Stimulated activated CD4-positive, alpha-beta T cell treated with anti-CD3 and anti-CD28 coated beads, Interleukin-4, amount 100 ng/mL, for 24 hours (primary cell): Measurements from ENCODE around the gene SREBF2.
"Not testable (repeated sequence)": the region's sequence is repeated elsewhere in the genome, so short reads cannot be mapped to it uniquely, and the experiment has no call there.

Experiments used
- DNase-seq: peaks from one replicate; pipeline ENCODE4 v3.0.0-alpha.2; 2020

The SREBF2 gene

DNA sequence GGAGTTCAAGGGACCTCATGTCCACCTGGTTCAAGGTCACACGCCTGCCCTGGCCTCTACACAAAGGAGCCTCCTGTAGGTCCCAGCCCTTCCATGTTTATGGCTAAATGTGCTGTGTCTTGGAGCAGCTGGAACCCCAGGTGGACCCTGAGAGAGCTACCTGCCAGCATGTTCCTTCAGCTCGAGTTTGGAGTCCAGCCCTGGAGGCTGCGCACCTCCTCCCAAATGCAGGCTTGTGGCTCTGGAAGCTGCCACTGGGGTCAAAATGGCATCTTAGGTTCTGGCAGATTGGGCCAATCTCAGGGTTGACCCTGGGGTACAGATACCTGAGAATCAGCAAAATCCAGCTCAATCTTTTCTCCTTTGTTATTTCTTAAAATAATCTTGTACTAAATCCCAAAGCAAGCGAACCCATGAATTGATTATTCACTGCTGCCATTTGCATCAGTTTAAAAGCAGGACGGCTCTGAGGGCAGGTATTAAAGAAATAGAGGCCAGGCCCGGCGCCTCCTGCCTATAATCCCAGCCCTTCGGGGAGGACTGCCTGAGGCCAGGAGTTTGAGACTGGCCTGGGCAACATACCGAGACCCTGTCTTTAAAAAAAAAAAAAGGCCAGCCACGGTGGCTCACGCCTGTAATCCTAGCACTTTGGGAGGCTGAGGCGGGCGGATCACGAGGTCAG is 90.8 kb downstream of the SREBF2 start:
- DNase-seq: no peak

DNA sequence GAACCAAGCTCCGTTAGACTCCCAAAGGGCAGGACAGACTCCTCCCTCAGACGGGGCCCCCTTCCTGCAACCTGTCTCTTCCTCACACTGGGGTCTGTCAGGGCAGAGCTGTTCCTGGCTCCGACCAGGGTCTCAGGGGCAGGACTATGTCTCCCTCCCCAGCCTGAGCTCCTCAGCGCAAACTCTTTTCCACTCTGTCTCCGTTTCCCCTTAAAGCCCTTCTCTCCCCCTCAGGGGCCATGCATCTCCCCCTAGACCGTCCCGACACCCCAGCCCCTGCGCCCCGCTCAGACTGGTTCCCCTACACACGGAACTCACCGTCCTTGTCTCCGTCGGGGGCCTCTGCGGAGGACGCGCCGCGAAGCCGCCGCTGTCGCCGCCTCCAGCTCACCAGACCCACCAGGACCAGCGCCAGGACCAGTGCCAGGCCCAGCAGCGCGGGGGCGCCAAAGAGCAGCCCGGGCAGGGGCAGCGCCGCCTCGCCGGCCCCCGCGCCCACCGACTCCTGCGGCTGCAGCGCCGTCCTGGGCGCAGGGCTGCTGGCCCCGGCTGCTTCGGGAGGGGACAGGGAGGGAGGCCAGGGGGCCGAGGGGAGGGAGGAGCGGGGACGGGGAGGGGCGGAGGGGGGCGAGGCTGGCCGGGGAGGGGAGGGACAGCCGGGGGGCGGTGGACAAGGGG is 93.0 kb downstream of the SREBF2 start:
- peak; percentile 80 for DNase-seq

DNA sequence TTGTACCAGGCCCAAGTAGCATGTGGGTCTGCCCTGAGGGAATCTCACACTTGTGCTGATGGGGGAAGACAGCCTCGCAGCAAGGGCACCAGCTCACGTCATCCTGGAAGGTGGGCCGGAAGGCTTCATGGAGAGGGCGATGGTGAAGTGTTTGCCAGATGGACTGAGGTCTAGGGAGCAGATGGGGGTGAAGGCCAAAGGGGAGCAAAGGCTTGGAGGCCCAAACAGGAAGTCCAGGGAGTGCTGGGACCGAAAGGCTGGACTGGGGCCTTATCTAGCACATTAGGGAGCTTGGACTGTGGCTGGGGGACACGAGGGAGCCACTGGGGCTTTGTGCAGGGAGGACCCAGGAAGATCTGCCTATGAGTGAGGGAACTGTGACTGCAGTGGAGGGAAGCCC is 94.9 kb downstream of the SREBF2 start:
- DNase-seq: no peak

DNA sequence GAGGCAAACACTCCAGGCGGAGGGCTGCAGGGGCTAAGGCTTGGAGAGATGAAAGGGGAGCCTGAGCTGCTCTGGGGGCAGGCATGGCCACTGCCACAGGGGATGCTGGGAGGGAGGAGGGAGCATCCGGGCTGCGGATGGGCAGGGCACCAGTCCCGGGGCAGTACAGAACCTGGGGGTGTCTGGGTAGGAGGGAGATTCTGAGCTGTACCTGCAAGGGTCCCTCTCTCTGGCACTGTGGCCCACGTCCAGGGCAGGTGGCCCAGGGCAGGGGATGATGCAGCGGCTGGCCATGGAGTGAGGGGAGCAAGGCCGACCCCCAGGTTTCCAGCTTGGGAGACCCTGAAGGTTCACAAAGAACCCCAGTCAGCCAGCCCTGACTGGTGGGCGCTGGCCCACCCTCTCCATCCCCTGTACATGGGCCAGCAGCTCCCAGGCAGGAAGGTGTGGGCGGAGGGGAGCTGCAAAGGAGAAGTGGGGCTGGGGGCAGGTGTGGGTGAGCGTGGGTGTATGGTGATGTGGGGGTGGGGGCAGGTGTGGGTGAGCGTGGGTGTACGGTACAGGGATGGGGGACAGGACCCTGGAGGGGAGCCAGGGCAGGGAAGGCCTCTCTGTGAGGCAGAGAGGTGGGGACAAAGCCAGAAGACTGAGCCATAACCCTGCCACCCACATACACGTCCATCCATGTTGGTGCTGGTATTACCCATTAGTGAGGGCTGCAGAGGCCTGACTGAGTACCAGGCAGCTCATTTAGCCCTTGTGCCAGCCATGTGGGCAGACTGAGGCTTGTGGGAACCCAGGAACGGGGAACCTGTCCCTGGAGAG is 95.9 kb downstream of the SREBF2 start:
- DNase-seq: no peak

DNA sequence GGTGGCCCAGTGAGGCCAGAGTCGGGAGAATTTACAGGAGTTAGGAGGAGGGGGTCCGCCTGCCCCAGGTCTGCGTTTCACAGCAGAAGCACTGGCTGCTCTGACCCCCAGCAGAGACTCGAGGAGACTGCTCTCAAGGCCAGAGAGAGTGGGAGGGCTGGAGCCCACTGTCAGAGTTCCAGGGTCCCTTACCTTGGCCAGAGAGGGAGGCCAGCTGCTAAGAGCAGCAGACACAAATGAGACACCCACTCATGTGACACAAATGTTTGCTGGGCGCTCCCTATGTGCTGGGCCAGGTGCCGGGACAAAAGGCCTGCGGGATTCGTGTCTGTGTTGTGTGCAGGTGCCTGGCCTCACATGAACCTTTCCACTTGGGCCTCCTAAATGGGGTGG is 96.5 kb downstream of the SREBF2 start:
- DNase-seq: no peak

DNA sequence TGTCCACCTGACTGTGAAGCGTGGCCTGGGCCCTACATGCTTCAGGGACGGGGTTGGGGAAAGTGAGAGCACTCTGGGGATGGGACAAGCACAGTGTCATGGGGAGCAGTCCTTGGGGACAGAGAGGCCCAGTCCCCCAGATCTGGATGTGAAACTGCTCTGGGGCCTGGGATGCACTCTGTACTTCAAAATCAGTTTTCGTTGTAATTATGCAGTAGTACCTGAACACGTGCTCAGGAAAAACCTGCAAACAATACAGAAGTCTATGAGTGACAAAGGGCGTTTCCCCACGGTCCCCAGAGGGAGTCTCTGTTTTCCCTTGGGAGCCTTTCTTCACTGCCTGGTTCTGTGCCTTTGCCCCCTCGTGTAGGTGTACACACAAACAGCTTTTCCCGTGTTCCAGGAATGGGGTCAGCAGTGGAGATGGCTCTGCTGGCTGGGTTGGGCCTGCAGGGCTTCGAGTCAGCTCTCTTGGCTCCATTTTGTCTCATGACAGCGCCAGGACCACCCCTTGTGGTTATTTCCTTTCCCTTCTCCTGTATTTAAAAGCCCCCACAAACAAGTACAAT is 98.9 kb downstream of the SREBF2 start:
- no peak for DNase-seq

DNA sequence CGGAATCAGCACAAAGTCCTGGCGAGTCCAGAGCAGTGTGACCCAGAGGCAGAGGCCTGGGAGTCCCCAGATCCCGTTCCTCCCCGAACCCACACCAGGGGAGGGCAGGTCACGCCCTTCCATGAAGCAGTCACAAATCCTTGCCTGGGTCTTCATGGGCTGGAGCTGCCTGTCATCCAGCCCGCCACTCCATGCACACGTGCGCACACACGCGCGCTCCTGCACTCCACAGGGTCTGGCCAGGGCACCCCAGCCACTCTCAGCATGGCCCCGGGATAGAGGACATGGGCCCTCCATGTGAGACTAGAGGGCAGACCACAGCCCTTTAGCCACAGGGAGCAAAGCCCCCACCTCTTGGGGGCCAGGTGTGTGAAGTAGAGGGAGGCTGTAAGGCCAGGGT is 99.4 kb downstream of the SREBF2 start:
- no peak for DNase-seq

DNA sequence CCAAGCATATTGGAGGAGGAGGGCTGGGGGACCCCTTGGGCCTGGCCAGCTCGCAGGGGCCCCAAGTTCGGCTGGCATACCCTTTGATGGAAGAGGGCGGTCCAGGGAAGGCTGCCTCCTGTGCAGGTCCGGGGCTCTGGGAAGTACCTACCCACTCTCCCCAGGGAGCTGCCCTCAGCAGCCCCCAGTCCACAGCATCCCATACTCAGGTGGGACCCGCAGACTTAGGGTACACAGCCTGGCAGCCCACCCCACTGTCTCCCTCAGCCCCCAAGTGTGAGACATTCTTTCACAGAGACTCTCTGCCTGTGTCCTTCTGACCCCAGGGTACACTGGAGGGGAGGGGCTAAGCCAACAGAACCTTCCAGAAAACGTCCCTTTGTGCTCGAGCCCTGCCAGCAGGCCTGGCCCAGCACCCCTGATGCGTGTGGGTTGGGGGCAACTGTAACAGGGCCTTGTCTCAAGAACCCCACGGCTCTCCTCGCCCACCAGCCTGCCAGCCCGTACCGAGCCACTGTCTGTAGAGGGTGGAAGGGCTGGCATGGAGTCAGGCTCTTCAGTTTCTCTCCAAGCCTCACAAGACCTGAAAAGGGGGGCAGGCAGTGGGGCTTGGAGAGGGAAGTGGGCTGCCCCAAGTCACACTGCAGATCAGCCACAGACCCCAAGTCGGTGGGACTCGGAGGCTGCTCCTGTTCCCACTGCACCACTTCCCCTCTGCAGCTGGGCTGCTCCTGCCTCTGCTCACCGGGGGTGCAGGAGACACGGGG is 100.7 kb downstream of the SREBF2 start:
- no peak for DNase-seq

DNA sequence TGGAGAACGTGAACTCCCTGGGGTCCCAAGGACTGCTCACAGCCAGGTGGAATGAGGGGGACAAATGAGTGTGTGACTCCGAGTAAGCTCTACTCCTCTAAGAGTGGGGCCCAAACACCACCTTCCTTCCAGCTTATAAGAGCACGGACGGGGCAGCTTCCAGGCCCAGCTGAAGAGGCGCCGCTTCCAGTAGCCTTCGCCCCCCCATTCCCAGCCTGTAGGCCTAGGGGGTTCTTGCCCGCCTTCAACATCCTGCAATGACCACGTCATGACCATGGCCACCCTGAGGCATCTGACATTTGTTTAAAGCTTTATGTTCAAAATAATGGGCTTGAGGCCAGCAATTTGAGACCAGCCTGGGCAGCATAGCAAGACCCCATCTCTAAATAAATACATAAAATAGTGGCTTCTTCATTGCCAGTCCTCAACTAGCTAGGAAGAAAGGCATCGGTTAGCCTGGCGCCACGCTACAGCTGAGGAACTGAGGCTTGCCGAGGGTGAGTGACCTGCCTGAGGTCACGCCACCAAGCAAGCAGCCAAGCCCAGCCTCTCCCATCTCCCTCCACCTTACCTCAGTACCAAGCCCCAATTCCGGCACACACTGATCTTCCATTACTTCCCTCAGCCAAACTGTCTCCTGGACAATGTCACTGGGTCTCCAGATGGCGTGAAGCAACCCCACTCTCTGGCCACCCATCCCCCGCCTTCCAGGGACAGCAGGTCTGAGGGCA is 101.5 kb downstream of the SREBF2 start:
- no peak for DNase-seq

DNA sequence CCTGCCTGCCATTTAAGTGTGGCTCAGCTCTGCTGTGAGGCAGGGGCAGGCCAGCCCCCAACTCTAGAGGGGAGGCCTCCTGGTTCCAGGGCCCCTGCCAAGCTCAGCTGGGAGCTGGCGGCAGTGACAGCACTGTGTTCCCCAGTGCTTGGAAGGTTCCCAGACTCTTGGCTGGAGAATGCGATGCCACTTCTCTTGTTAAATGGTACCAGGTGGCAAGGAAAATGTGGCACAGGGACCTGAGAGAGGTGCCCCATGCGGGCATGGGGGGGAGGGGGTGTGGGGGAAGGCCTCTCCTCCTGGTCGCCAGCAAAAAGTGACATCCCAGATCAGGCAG is 102.1 kb downstream of the SREBF2 start:
- DNase-seq: no peak

DNA sequence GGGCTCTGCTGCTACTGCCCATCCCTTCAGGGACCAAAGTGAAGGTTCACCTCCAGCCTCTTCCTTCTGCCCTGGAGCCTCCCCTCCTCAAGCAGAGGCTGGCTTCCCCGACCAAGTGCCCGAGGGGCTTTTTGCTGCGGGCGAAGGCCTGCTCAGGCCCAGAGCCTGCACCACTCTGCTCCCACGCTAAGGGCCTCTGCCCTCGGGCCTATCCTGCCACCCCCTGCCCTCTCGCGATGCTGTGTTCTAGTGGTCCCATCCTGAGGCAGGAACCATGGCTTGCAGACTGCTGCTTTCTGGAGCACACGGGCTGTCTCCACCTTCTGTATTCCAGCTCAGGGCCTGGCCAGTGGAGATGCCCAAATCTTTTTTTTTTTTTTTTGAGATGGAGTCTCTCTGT is 102.6 kb downstream of the SREBF2 start:
- DNase-seq: no peak

DNA sequence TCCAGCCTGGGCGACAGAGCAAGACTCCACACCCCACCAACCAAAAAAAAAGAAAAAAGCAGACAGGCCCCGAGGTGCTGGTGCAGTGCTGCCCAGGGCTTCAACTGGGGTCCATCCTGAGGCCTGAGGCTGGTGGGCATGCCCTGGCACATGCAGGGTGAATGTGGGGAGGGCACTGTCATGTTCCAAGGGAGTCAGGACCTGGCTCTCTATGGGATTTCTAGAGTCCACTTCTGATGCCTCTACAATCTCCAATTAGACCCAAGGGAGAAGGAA is 103.9 kb downstream of the SREBF2 start:
- no peak for DNase-seq

DNA sequence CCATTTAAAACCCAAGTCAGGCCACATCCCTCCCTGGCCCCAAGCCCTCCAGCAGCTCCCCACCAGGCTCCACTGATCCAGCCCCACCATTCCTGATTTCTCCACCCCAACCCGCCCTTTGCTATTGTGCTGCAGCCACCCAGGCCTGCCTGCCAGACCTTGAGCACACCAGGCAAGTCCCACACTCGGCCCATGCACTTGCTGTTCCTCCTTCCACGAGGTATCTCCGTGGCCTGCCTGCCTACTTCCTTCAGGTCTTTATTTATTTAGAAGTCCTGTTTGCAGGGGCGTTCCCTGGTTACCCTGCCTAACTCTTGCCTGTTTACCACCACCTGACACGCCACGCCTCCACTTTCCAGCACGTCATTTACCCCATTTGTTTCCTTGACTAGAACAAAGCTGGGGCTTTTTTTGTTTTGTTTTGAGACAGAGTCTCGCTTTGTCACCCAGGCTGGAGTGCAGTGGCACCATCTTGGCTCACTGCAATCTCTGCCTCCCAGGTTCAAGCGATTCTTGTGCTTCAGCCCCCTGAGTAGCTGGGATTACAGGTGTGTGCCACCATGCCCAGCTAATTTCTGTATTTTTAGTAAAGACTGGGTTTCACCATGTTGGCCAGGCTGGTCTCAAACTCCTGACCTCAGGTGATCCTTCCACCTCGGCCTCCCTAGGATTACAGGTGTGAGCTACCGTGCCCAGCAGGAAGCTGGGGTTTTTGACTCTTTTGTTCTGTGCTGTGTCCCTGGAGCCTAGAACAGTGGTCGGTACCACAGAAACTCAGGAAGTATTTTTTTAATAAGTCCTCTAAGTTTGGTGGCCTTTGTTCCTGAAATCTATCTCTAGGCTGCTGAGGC is 107.3 kb downstream of the SREBF2 start:
- DNase-seq: peak; percentile 97

DNA sequence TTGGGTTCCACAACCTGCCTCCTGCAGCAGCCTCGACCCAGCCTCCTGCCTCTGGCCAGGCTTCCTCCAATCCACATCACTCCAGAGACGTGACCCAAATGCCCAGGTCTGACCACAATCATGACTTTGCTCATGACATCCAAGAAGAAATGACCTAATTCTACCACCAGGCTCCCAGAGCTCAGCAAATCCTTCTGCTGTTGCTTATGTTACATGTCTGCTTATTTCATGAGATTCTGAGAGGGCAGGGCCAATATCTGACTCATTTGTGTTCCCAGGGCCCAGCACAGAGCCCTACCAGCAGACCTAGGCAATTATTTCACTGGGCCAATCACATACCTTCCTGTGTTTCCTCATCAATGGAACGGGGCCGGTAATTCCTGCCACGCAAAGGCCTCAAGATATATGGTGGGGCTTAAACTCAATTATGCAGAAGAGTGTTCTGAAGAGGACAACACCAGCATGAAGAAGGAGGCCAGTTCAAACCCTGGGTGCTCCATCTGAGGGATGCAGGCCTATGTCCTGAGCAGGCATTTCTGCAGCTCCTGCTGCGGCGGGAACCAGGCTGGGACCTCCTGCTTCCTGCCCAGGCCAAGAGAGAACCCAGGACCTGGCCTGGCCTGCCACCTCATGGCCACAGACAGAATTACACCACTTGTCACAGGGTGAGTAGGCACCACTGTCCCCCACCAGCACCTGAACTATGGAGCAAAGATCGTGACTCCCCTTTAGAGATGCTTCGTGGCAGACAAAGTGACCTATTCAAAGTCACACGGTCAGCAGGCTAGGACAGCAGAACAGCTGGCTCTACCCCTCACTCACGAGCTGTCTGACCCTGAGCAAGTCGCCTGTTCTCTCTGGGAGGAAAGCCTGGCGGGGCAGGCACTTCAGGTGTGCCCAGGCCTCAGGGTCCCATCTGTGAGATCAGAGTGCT is 108.2 kb downstream of the SREBF2 start:
- DNase-seq: peak; percentile 89

DNA sequence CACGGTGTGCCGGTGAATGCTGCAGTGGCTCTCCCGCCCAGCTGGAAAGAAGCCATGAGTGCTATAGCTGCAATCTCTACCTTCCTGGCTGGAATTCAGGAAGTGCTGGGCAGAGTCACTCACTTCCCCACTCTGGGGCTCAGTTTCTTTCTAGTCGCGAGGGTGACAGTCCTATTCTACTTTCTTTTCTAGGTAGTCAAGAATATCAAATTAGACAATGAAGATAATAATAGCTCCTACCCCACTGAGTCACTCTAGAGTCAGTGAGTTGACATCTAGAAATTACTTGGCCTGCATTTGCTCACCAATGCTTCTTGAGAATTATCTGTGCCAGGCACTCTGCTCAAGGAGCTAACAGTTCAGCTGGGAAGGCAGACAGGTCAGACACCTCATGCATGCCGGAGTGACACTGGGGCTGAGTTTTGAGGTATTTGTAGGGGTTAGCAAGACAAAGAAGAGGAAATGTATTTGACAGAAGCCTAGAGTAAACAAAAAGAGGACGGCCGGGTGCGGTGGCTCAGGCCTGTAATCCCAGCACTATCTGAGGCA is 110.8 kb downstream of the SREBF2 start:
- DNase-seq: no peak

DNA sequence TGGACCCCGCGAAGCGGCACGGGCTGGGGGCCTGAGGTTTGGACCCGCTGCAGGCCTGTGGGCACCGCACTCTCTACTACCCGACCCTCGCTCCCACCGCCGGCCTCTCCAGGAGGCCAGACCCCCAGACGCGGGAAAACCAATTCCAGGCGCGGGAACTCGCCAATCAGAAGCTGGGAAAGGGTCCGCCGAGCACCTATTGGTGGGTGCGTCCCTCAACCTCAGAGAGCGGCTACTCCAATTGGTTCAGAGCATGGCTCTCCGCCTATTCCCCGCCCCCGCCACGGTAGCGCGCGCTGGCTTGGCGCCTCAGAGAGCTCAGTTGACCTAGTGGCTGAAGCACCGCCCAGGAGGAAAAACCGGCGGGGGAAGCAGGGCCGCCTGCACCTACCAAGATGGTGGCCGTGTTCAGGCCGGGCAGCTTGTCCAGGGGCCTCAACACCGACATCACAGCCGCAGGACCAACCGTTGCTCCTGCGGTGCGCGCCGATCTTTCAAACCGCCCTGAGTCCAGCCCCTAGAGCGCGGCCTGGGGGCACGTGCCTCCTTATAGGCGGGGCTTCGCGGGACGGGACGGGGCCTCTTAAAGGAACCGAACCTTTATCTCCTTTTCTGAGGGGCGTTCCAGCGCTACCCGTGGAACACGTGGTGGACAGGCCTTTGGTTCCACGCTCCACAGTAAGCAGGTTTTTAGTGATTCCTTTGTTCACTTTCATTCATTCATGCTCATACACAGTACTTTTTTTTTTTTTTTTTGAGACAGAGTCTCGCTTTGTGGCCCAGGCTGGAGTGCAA is 113.9 kb downstream of the SREBF2 start, which contains the start of gene CENPM:
Gene CENPM, minus strand, starts transcription at position 524 of the 795 bp plus-strand sequence. Its CDS starts 76 bp downstream, at position 448.
- peak; percentile 94 for DNase-seq

DNA sequence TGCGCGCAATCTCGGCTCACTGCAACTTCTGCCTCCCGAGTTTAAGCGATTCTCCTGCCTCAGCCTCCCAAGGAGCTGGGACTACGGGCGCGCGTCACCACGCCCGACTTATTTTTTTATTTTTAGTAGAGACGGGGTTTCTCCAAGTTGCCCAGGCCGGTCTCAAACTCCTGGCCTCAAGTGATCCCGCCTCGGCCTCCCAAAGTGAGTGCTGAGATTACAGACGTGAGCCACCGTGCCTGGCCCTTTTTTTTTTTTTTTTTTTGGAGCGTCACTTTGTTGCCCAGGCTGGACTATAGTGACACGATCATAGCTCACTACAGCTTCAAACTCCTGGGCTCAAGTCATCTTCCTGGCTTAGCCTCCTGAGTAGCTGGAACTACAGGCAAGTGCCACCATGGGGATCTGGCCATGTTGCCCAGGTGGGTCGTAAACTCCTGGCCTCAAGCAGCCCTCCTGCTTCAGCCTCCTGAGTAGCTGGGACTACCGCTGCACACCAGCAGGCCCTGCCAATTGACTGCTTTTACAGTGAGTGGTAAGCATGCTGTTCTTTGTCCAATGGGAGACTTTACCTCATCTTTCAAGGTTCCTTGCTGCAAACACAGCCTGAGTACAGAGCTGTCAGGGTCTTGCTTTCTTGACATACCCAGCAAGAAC is 114.6 kb downstream of the SREBF2 start:
- no peak for DNase-seq

DNA sequence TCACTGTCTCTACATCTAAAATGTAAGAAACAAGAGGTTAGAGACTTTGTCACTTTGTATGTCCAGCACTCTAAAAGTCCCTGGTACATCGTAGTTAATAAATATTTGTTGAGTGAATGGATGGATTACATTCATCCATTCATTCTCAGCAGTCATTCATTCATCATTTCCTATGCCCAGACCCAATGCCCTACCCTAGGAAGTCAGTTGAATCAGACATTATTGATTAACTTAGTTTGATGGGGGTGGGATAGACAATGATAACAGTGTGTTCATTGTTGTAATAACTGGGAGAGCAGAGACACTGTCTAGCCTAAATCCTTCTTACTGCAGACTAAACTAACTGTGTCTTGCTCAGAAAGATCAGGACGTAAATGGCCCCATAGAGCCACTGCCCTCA is 115.2 kb downstream of the SREBF2 start:
- DNase-seq: no peak

DNA sequence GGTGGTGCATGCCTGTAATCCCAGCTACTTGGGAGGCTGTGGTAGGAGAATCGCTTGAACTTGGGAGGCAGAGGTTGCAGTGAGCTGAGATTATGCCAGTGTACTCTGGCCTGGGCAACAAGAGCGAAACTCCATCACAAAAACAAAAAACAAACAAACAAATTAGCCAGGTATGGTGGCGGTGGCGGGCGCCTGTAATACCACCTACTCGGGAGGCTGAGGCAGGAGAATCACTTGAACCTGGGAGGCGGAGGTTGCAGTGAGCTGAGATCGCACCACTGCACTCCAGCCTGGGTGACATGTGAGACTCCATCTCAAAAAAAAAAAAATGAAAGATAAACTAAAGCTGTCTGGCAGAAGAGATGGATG is 116.0 kb downstream of the SREBF2 start:
- DNase-seq: not testable (repeated sequence)
